GM19023 (cell line): Measurements from ENCODE around the gene NOS3.
"Not testable (repeated sequence)": the region's sequence is repeated elsewhere in the genome, so short reads cannot be mapped to it uniquely, and the experiment has no call there.

ENCODE experiments used
- ATAC-seq: cut with Tn5 transposase; IDR thresholded peaks from one replicate; pipeline ENCODE4 v1.9.1; 2021; ENCODE audit warnings: mild to moderate bottlenecking, moderate library complexity; ENCODE audit not compliant: unreplicated experiment

The NOS3 gene

GRCh38 chr7:151013733-151014497 lies 23.1 kb downstream of the NOS3 start:
- ATAC-seq: peak; percentile 61

- no peak for ATAC-seq
These were observed 24.1 kb downstream of the NOS3 start for GRCh38 chr7:151014950-151015349.

GRCh38 chr7:151015967-151016366 lies 25.1 kb downstream of the NOS3 start:
- ATAC-seq: no peak

DNA sequence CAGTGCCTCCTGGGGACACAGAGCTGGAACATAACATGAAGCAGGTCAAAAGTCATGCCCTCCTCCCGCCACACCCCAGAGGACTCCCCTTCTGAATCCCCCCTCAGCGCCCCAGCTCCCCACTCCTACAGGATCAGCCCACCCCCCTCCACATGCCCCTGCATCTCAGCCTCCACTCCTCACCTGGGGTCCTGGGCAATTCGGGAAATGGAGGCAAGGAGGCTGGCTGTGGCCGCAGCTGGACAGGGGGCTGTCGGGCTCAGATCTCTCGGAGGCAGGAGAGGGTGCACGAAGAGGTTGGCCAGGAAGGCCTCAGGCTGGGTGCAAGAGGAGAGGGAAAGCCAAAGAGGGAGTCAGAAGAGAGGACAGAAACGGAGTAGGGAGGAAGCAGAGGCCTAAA lies 25.7 kb downstream of the NOS3 start:
- no peak for ATAC-seq

DNA sequence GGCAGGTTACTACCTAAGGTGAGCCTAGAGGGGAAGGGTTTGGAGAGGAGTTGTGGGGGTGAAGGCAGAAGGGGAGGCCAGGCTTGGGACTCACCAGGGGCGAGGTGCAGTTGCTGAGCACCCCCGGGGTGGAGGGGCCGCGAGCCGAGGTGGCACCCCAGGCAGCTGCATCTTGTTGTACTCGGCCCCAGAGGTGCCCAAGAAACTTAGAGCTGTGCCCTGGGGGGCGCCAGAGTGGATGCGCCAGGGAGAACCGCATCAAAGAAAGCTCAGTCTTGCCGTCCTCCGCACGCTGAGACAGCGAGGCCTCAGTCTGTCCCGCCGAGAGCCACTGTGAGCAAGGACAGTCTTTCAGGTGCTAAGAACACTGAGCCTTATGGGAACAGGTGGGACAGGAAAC lies 26.1 kb downstream of the NOS3 start:
- no peak for ATAC-seq

DNA sequence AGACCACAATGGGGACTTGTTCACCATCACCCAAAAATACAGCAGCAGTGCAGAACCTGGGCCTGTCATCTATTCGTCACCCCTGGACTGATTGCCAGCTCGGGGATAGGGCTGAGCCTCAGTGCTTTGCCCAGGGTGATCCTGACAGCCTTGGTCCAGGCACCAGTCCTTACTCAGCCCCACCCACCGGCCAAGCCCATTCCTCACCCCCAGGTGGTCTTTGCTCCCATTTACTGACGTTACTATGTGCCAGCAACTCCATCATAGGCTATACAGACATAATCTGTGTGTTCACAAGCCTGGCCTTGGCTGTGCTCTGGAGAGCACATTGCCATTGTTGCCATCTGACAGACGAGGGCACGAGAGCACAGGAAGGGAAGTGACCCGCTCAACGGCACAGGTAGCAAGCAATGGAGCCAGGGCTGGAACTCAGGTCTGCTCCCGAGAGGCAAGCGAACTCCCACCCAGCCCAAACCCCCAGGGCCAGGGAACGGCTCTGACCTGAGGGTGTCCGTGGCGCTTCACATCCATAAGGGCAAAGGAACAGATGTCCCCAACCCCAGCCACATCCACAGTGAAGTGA lies 26.6 kb downstream of the NOS3 start:
- no peak for ATAC-seq

DNA sequence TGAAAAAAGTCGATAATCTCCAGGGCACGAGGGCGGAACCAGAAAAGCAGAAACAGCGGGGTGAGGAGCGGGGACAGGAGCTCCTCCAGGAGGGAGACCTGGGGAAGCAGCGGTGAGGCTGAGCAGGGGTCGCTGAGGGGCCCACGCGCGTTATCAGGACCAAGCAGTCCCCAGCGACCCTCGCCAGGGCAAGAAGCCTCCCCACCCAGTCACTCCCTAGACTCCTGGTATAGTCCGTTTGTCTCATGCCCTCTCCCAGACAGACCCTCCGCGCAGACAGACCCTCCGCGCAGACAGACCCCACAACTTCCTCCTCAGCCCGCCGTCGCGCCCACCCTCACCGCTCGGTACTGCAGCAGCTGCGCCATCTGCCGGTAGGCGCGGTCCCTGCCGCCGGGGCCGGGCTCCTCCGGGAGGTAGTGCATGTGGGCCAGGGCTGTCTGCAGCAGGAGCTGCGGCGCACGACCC lies 27.2 kb downstream of the NOS3 start:
- ATAC-seq: peak; percentile 71

DNA sequence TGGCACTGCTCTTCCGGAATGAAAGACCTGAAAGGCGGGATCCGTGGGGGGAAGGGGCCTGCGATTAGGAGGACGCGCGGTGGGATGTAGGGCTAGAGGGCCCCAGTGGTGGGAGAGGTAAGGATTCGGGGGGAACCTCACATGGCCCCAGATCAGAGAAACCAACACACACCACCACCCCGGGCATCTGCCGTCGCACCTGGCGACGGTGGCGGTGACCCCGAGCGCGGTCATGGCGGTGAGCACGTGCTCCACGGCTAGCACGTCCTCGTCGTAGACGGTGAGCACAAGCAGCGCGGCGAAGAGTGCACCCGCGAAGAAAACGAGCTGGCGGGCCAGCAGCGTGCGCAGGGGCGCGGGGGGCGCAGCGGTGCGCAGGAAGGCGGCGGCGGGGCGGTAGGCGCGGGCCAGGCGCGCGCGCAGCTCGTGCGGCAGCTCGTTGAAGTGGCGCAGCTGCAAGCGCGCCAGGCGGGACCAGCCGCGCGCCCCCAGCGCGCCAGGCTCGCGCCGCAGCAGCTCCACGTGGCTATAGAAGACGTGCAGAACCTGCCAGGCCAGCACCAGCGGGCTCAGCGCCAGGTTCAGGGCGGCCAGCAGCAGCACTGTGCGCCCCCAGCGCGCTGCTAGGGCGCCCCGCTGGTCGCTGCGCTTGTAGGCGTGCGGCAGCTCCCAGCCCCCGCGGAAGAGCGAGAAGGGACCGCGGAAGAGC lies 27.8 kb downstream of the NOS3 start:
- ATAC-seq: no peak

DNA sequence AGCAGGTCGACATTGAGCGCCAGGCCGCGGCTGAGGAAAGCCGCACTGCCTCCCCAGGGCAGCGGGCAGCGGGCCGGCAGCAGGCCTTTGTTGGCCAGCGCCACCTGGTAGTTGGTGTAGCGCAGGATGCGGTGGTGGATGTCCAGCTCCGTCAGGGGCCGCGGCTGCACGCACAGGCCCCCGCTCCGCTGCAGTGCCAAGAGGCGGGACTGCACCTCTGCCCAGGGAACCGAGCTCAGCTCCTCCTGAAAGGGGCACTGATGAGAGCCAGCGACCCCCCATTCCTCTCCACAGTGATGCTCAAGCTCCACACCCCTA lies 28.3 kb downstream of the NOS3 start:
- no peak for ATAC-seq

- no peak for ATAC-seq
These were observed 29.4 kb downstream of the NOS3 start for GRCh38 chr7:151020231-151020630.

GRCh38 chr7:151023232-151023631 lies 32.4 kb downstream of the NOS3 start:
- no peak for ATAC-seq

- no peak for ATAC-seq
These were observed 33.7 kb downstream of the NOS3 start, which contains the start of gene ATG9B for GRCh38 chr7:151024435-151025056. ATG9B (minus strand) TSS chr7:151024494; CDS start chr7:151024423, 71 bp downstream.

- no peak for ATAC-seq
These were observed 35.3 kb downstream of the NOS3 start for GRCh38 chr7:151025924-151026671.

- not testable (repeated sequence) for ATAC-seq
These were observed 36.2 kb downstream of the NOS3 start for GRCh38 chr7:151026771-151027727.

GRCh38 chr7:151027728-151028130 lies 36.9 kb downstream of the NOS3 start:
- peak; percentile 3 for ATAC-seq

GRCh38 chr7:151028131-151028947 lies 37.5 kb downstream of the NOS3 start, which contains the start of gene ABCB8:
ABCB8 (plus strand) TSS chr7:151028450; CDS start chr7:151028516, 66 bp downstream.
- peak; percentile 97 for ATAC-seq

DNA sequence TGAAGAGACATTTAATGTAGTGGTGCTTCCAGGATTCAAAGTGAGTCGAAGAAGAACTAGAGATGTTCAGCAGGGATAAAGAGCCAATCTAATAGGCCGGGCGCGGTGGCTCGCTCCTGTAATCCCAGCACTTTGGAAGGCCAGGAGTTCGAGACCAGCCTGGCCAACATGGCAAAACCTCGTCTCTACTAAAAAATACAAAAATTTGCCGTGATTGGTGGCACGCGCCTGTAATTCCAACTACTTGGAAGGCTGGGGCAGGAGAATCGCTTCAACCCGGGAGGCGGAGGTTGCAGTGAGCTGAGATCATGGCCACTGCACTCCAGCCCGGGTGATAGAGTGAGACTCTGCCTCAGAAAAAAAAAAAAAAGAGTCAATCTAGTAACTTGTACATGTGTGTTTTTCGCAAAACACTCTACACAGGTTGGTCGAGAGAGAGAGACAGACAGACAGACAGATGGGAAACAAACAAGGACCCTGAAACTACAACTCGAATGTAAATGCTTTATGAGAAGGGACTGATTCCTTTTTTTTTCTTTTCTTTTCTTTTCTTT lies 38.2 kb downstream of the NOS3 start:
- no peak for ATAC-seq

DNA sequence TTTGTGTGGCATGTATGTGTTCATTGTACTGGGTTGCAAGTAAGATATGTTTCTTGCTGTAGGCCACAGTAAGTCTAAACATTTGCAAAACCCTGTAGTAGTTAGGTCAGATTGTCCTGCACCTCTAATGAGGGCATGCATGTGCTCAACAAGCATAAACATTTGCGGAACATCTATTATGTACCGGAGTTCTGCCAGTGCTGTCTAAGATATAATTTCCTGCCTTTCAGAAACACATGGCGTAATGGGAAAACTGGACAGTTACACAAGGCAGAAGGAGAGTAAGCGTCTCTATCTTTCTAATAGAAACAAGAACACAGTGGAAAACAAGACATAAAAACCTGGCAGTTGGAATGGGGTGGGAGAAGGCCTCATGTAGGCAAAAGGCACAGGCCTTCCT lies 40.2 kb downstream of the NOS3 start:
- ATAC-seq: no peak
